NOMO-1 treated with DMSO at 0.1 percent for 48 hours (cell line): Measurements from ENCODE around the gene LRAT.

ENCODE experiments used
- DNase-seq: peaks from one replicate; lab custom pipeline; 2025; ENCODE audit not compliant: unreplicated experiment; lab: John Stamatoyannopoulos, UW

LRAT gene

DNA sequence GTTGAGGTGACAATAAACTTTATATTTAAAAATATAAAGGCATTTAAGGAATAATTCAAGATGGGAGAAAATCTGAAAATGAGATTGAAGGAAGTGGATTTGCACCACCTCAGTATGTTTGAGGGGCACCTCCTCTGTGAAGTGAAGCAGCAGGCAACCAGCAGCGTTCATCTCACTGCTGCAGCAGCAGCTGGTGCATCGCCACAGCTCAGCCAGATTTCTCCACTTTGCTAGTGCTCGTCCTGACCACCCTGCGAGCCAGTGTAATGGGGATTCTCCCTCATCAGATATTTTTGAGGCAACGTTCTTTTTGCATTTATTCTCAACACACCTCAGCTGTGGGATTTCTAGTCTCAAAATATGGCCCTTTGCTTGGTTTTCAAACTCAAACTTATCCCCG is 13.9 kb downstream of the LRAT start:
- DNase-seq: no peak

DNA sequence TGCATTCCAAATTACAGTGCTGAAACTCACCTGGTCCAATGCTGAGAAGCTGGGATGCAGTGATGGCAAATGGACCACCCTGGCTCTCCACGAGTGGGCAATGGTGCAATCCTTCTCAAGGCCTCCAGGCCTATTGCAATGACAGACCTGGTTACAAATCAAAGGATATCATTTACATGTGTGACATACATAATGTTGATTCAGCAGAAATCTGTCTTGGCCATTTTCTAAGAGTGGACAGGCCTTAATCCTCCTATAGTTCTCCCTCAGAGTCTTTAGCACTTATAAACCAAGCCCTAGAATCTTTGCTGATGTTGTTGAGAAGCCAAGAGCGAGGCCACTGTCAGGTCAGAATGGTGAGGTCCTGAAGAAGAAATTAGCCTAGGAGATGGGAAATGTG is 17.1 kb downstream of the LRAT start:
- DNase-seq: no peak

DNA sequence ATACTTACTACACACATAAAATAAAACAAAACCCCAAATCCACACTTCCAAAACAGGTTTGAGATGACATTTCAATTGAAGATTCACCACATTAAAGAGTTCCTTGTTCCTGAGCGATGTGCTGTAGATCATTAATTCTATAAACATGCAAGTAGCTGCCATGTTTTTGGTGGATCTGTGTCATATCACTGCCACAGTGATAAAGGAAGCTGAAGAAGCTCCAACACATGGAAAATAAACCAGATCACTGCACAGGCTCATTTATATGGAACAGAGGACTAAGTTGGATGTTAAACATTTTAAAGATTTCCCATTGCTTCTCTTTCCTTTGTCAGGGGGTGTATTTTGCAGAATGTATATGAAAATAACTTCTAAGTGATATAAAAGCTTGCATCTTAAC is 34.5 kb downstream of the LRAT start:
- DNase-seq: no peak

DNA sequence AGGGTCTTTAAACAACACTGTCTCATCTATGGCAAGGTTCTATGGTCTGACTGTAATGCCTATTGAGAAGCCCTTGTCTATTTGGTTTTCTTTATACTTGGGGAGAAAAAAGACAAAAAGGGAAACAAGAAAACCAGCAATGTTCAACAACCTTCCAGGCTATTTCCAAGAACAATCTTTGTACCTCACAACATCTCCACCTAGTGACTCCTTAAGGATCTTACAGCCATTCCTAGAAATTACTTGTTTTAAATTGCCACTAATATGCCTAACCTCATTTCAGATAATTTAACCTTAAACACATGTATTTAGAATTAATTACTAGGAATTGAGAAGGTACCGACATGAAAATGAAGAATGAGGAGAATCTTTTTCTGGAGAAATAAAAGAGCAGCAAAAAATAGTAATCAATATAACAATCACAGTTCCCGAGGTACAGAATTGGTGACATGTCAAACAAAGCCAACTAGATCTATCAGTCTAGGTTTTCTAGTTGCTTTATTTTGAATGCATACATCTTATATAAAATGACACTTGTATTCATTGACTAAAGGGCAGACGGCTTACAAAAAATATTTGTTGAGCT is 35.7 kb downstream of the LRAT start:
- DNase-seq: no peak

DNA sequence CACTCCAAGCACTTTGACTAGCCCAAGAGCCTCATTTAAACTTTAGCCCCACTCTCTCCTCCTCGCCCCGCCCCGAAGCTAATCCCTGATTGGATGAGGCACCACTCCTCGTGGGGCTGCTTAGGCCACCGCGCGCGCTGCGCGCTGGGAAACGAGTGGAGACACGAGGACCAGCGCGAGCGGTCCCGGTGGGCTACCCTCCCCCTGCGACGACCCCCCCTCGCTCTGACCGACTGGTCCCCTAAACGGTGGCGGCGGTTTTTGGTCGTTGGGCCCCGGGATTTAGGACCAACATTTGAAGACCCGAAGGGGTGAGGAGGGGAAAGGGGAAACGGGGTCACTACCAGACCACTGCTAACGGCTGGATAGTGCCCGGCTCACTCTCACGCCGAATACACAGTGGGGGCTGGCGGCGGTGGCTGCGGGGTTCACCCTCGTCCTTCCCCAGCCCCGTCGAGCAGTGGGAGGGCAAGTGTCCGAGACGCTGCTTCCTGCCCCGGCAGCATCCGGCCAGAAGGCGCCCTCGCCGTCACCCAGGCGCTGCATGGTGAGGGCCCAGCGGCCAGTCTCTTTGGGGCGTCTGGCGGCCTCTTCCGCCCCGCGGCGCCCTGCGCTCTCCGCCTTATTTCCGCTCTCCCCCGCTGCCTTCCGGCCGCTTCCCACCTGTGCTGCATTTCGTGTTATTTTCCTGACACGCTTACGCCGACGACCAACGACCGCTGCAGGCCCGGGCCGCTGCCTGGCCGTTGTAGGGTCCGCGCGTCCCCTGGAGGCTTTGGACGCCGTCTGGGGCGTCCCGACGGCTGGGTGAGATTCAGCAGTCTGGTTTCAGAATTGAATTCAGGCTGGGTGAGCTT is 37.6 kb downstream of the LRAT start, which contains the start of gene RBM46:
Gene RBM46, plus strand, starts transcription at position 147 of the 857 bp plus-strand sequence. CDS start 15,481 bp downstream, outside the sequence.
- no peak for DNase-seq

DNA sequence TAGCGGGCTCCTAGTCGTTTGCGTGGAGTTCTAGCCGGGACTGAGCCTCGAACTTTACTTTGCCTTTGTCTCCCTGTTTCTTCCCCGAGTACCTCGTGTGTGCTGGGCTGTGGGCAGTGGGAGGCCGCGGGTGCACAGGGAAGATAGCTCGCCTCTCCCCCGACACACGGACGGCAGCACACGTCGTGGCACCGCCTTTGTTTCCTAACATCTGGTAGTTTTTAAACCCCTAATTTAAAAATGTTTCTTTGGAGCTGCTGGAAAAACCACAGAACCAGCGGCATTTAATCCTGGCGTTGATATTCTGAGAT is 38.1 kb downstream of the LRAT start:
- DNase-seq: no peak
